Esophagus muscularis mucosa (tissue), 4 donors: ENCODE results near the gene CUX1. TPM values are rescaled to one million over a fixed set of nuclear protein-coding genes. Genes with fewer than 3 reads are reported as not detected.

Source experiments
- DNase-seq: peaks from one replicate; pipeline ENCODE4 v3.0.0-alpha.2; 2017; ENCODE audit errors: extremely low spot score
- H3K27ac ChIP-seq, 4 donors: fragments of 200-600 bp; sonication (generic); replicated peaks in 1 of 4; 1 replicate in 3 of 4; 2 replicates in 1 of 4; pipeline ENCODE4 v1.5.1; 2016 to 2019; ENCODE audit warnings: mild to moderate bottlenecking in 1 of 4
- H3K27me3 ChIP-seq, 4 donors: fragments of 200-600 bp; sonication (generic); one replicate each; pipeline versions ENCODE4 v1.5.1 to v1.6.0; 2016 to 2019
- H3K36me3 ChIP-seq, 4 donors: fragments of 200-600 bp; sonication (generic); one replicate each; pipeline ENCODE4 v1.5.1; 2016 to 2019
- H3K4me1 ChIP-seq, 4 donors: fragments of 200-600 bp; sonication (generic); one replicate each; pipeline ENCODE4 v1.5.1; 2016 to 2019
- H3K4me3 ChIP-seq, 4 donors: fragments of 200-600 bp; sonication (generic); 1 replicate in 2 of 4; 2 replicates in 2 of 4; pipeline ENCODE4 v1.5.1; 2016 to 2019; ENCODE audit warnings: mild to moderate bottlenecking in 4 of 4, moderate library complexity in 1 of 4
- H3K9me3 ChIP-seq, 4 donors: fragments of 200-600 bp; sonication (generic); 1 replicate in 3 of 4; 2 replicates in 1 of 4; pipeline ENCODE4 v1.5.1; 2016 to 2019
- EP300 ChIP-seq: sonication (generic); formaldehyde crosslinking; IDR thresholded peaks from one replicate; pipeline ENCODE4 v1.6.1; 2017; ENCODE audit warnings: antibody characterized with exemption
- POLR2A ChIP-seq: fragments of 450-650 bp; IDR thresholded peaks from one replicate; pipeline ENCODE4 v1.6.1; 2017; ENCODE audit warnings: antibody characterized with exemption, moderate library complexity, mild to moderate bottlenecking, low read depth
- POLR2AphosphoS5 ChIP-seq, 2 donors: sonication (generic); formaldehyde crosslinking; IDR thresholded peaks; one replicate each; pipeline ENCODE4 v1.6.1; 2017; ENCODE audit warnings: antibody characterized with exemption in 2 of 2
- WGBS: methylation state at CpG from one replicate; pipeline ENCODE4 v1.1.5; 2018; 5-methylcytosine and 5-hydroxymethylcytosine counted together
- intact Hi-C: fragments of 100-400 bp; cut with DNase I; formaldehyde crosslinking; loops from one replicate; pipeline ENCODE4 v1.15.1; 2023
- total RNA-seq, 4 donors: library from RNA; depleted of rRNA; stranded (reverse); fragments of >200 nt; gene quantifications; one replicate each; pipeline versions ENCODE4 v1.1.0 to v1.2.1, GENCODE V29; 2016
- TF ChIP-seq, protein P1 (sequence below), 3 experiments: fragments of 200-600 bp in 2 of 3; fragments of 450-650 bp in 1 of 3; sonication (generic) in 2 of 3; IDR thresholded peaks; one replicate each; pipeline ENCODE4 v1.5.1; 2017 to 2019; ENCODE audit warnings: antibody characterized with exemption in 3 of 3, mild to moderate bottlenecking in 2 of 3, moderate library complexity in 1 of 3

The CUX1 gene
- total RNA-seq, 4 donors from 2014 or later = 61.5 to 136 (median 92.3) TPM

DNA sequence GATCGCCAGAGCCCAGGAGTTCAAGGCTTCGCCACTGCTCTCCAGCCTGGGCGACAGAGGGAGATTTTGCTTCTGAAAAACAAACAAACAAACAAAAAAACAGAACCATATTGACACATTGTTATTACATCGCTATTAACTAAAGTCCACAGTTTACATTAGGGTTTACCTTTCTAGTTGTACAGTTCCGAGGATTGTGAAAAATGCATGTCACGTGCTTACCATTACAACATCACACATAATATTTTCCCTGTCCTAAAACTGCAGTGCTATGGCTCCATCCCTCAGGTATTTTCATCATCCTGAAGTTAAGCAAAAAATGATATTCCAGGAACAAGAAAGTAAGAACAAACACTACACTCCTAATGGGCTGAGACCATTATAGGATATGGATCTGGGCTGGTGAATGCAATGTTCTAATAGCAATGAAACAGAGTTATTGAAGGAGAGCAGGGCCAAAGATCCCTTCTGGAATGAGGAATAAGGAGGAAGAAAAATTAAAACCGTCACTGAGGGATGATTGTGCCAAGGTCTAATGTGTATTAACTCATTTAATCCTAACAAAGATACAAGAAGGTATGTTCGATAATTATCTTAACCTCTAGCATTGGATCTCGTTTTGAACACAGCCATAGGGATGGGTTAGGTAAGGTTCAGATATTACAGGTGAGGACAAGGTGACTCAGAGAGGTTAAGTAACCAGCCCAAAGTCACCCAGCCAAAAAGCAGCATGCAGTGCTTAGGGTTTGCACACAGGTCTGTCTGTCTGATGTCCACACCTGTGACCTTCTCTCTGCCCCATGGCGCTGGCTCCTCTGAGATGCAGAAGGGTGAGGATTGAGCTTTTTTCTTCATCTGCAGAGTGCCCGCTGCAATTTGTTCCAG, 14.0 kb upstream of the CUX1 start:
- 62% methylated on average over 11 of the region's 11 CpGs for WGBS
- H3K27me3 ChIP-seq = peaks cover 0 to 68% (median 8%) of the 10 kb centered on the region in 4 donors
- H3K36me3 ChIP-seq = no peaks in the 10 kb centered on the region
- DNase-seq = no peak
- H3K4me1 ChIP-seq = peaks cover 4 to 12% (median 10%) of the 10 kb centered on the region in 4 donors
- intact Hi-C loops = no loop called here
- TF ChIP-seq, protein P1, sequence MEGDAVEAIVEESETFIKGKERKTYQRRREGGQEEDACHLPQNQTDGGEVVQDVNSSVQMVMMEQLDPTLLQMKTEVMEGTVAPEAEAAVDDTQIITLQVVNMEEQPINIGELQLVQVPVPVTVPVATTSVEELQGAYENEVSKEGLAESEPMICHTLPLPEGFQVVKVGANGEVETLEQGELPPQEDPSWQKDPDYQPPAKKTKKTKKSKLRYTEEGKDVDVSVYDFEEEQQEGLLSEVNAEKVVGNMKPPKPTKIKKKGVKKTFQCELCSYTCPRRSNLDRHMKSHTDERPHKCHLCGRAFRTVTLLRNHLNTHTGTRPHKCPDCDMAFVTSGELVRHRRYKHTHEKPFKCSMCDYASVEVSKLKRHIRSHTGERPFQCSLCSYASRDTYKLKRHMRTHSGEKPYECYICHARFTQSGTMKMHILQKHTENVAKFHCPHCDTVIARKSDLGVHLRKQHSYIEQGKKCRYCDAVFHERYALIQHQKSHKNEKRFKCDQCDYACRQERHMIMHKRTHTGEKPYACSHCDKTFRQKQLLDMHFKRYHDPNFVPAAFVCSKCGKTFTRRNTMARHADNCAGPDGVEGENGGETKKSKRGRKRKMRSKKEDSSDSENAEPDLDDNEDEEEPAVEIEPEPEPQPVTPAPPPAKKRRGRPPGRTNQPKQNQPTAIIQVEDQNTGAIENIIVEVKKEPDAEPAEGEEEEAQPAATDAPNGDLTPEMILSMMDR (IDR thresholded peaks at IDR 0.05) = no peak
- TF ChIP-seq POLR2AphosphoS5 (IDR thresholded peaks at IDR 0.05) (no peak), POLR2A (no peak), EP300 (no peak)
- no peak overlapping the region for H3K4me3 ChIP-seq
- no peak overlapping the region for H3K27ac ChIP-seq
- no peaks in the 10 kb centered on the region for H3K9me3 ChIP-seq

DNA sequence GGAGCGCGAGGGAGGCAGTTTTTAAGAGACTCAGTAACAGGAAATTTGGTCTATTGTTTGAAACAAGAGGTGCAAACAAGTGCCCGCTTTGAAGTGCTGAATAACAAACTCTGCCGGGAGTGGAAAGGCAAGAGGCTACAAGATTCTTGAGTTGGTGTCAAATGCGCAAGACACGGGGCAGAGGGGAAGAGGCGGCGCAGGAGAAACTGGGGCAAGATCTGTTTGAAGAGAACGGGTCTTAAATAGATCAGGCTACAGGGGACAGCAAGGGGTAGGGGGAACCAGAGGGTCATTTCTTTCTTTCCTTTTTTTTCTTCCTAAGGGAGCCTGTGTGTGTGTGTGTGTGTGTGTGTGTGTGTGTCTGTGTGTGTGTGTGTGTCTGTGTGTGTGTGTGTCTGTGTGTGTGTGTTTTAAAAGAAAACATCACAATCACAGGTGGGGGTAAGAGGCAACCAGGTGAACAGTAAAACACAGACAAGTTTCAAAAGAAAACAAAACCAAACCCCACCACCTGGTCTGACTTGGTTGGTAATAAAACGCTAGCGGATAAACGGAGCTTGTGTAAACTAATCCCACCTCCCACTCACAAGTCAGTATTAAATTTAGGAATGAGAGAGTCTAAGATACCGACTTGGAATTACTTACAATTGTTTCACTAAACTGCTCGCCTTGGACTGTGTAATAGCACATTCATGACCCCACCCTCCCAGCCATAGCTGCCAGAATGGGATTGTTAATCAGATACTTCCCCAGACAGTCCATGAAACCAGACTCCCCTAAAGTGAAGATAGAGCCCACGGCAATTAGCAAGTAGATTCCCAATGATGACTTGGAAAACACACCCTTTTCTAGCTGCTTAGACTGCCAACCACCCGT, 13.1 kb upstream of the CUX1 start:
- no peak overlapping the region for H3K4me3 ChIP-seq
- H3K27me3 ChIP-seq = peaks cover 0 to 60% (median 8%) of the 10 kb centered on the region in 4 donors
- no peaks in the 10 kb centered on the region for H3K9me3 ChIP-seq
- no peaks in the 10 kb centered on the region for H3K36me3 ChIP-seq
- H3K27ac ChIP-seq = no peak overlapping the region
- intact Hi-C loops = no loop called here
- H3K4me1 ChIP-seq = peaks cover 4 to 17% (median 12%) of the 10 kb centered on the region in 4 donors
- no peak for DNase-seq
- WGBS = 14% methylated on average over 16 of the region's 16 CpGs
- TF ChIP-seq EP300 (no peak), POLR2AphosphoS5 (IDR thresholded peaks at IDR 0.05) (no peak), POLR2A (no peak)
- TF ChIP-seq, protein P1 (IDR thresholded peaks at IDR 0.05) = no peak

DNA sequence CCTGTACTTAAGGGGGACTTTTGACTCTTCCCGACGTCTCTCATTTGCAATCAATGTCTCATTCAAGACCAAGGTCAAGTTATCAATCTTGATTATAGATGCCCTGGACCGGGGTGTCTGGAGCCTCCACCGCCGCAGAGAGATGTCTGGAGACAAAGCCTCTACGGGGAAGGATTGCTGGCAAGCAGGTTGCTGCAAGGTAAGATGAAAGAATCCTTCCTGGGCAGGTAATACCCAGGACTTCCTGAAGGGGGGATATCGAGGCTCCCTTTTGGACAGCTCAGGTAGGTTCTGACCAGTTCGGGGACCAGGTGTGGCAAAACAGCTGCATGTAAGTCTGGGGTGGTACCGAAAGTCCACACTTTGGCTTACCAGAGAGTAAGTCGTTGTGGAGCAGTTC, 12.5 kb upstream of the CUX1 start:
- no peak overlapping the region for H3K4me3 ChIP-seq
- H3K9me3 ChIP-seq = no peaks in the 10 kb centered on the region
- H3K36me3 ChIP-seq = no peaks in the 10 kb centered on the region
- no peak for DNase-seq
- intact Hi-C loops = no loop called here
- peaks cover 0 to 55% (median 8%) of the 10 kb centered on the region in 4 donors for H3K27me3 ChIP-seq
- H3K4me1 ChIP-seq = peaks cover 4 to 17% (median 14%) of the 10 kb centered on the region in 4 donors
- H3K27ac ChIP-seq = no peak overlapping the region
- 47% methylated on average over 8 of the region's 10 CpGs for WGBS
- TF ChIP-seq EP300 (no peak), POLR2A (no peak), POLR2AphosphoS5 (IDR thresholded peaks at IDR 0.05) (no peak)
- TF ChIP-seq, protein P1 (IDR thresholded peaks at IDR 0.05) = no peak

DNA sequence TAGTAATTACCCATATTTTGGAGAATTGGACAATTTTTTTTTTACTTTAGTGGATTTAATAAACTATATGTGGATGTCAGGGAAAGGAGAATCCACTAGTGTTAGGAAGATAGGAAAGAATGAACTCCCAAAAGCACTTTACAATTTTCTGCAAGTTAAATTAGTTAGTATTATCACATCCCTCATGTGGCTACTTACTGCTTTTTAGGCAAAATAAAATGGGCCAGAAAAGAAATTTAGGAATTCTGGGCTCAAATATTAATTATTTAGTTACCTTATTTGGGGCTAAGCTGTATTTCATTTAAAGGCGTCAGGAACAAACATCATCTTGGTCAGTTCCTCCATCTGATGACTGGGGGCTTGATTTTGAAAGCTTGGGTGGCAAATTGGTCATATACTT, 4.8 kb upstream of the CUX1 start:
- Histone ChIP-seq H3K36me3 (no peaks in the 10 kb centered on the region), H3K4me3 (no peak overlapping the region), H3K9me3 (no peaks in the 10 kb centered on the region), H3K27me3 (no peaks in the 10 kb centered on the region), H3K27ac (no peak overlapping the region), H3K4me1 (peaks cover 4 to 21% (median 17%) of the 10 kb centered on the region in 4 donors)
- 89% methylated on average over 1 of the region's 1 CpG for WGBS
- intact Hi-C loops = loop anchor here (5.0 to 10.0 kb wide), 2 partner anchors 70 to 422 kb away; no protein-coding TSS in a partner anchor
- no peak for DNase-seq
- TF ChIP-seq, protein P1 (IDR thresholded peaks at IDR 0.05) = no peak
- TF ChIP-seq POLR2A (no peak), EP300 (no peak), POLR2AphosphoS5 (IDR thresholded peaks at IDR 0.05) (no peak)
